KMS-11 (cell line): ENCODE data around the gene SPTBN1.

Experiments used
- H2AFZ ChIP-seq: fragments of 200-600 bp; sonication (generic); 2 replicates; pipeline ENCODE4 v1.6.1; 2016; ENCODE audit warnings: antibody characterized with exemption, mixed run types, low read depth
- H3K27ac ChIP-seq: fragments of 200-600 bp; sonication (generic); 2 replicates; pipeline ENCODE4 v1.6.1; 2016; ENCODE audit warnings: mild to moderate bottlenecking, mixed run types
- H3K27me3 ChIP-seq: fragments of 200-600 bp; sonication (generic); 2 replicates; pipeline ENCODE4 v1.6.1; 2017; ENCODE audit warnings: mild to moderate bottlenecking, low read depth, mixed run types, moderate library complexity; ENCODE audit not compliant: insufficient read depth
- H3K36me3 ChIP-seq: fragments of 200-600 bp; sonication (generic); 2 replicates; pipeline ENCODE4 v1.6.1; 2017; ENCODE audit warnings: mild to moderate bottlenecking, mixed run types; ENCODE audit not compliant: insufficient read depth
- H3K4me1 ChIP-seq: fragments of 200-600 bp; sonication (generic); 2 replicates; pipeline ENCODE4 v1.6.1; 2016; ENCODE audit warnings: mild to moderate bottlenecking, low read depth, mixed run types; ENCODE audit not compliant: poor library complexity, severe bottlenecking
- H3K4me2 ChIP-seq: fragments of 200-600 bp; sonication (generic); 2 replicates; pipeline ENCODE4 v1.7.0; 2016; ENCODE audit warnings: mild to moderate bottlenecking, mixed run types
- H3K4me3 ChIP-seq: fragments of 200-600 bp; sonication (generic); IDR thresholded peaks from 2 replicates; pipeline ENCODE4 v1.6.1; 2017; ENCODE audit warnings: low read depth, low read length, mixed read lengths; ENCODE audit not compliant: insufficient read depth
- H3K79me2 ChIP-seq: fragments of 200-600 bp; sonication (generic); 2 replicates; pipeline ENCODE4 v1.6.1; 2016; ENCODE audit warnings: low read depth, mixed run types; ENCODE audit not compliant: insufficient read depth
- H3K9ac ChIP-seq: fragments of 200-600 bp; sonication (generic); 2 replicates; pipeline ENCODE4 v1.6.1; 2016; ENCODE audit warnings: mild to moderate bottlenecking, mixed run types
- H4K20me1 ChIP-seq: fragments of 200-600 bp; sonication (generic); 2 replicates; pipeline ENCODE4 v1.6.1; 2016; ENCODE audit warnings: mild to moderate bottlenecking, mixed run types; ENCODE audit not compliant: insufficient read depth
- TF ChIP-seq, protein P1 (sequence below): fragments of 200-600 bp; sonication (generic); conservative IDR thresholded peaks from 2 replicates; pipeline ENCODE4 v1.6.1; 2017; ENCODE audit warnings: low read depth, mild to moderate bottlenecking, antibody characterized with exemption, low read length, moderate library complexity, mixed read lengths

The SPTBN1 gene

DNA sequence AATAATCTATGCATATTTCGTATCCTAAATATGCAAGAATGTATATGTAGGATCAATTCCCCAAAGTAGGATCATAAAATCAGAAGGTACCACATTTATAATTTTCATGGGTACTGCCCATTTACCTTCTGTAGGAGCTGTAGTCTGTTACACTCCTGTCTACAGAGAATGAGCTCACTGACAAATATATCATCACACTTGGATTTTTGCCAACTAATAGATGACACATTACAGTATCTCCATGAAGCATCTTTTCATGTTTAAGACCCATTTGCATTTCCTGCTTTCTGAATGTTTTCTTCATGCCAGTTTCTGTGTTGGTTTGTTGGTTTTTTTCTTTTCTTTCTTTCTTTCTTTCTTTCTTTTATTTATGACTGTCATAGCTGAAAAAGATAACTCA is 196.4 kb downstream of the SPTBN1 start:
- no peak overlapping the region for H3K4me2 ChIP-seq
- H3K27me3 ChIP-seq = no peaks in the 10 kb centered on the region
- H3K36me3 ChIP-seq = peaks cover 18% of the 10 kb centered on the region; the same call in 1 of the 2 replicates
- H3K4me3 ChIP-seq = no peak overlapping the region
- no peak overlapping the region for H3K27ac ChIP-seq
- no peak overlapping the region for H3K9ac ChIP-seq
- H2AFZ ChIP-seq = no peak overlapping the region
- H4K20me1 ChIP-seq = no peaks in the 10 kb centered on the region
- TF ChIP-seq, protein P1, sequence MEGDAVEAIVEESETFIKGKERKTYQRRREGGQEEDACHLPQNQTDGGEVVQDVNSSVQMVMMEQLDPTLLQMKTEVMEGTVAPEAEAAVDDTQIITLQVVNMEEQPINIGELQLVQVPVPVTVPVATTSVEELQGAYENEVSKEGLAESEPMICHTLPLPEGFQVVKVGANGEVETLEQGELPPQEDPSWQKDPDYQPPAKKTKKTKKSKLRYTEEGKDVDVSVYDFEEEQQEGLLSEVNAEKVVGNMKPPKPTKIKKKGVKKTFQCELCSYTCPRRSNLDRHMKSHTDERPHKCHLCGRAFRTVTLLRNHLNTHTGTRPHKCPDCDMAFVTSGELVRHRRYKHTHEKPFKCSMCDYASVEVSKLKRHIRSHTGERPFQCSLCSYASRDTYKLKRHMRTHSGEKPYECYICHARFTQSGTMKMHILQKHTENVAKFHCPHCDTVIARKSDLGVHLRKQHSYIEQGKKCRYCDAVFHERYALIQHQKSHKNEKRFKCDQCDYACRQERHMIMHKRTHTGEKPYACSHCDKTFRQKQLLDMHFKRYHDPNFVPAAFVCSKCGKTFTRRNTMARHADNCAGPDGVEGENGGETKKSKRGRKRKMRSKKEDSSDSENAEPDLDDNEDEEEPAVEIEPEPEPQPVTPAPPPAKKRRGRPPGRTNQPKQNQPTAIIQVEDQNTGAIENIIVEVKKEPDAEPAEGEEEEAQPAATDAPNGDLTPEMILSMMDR = no peak
- H3K79me2 ChIP-seq = no peaks in the 10 kb centered on the region; the same call in 1 of the 2 replicates
- peaks cover 4% of the 10 kb centered on the region for H3K4me1 ChIP-seq

DNA sequence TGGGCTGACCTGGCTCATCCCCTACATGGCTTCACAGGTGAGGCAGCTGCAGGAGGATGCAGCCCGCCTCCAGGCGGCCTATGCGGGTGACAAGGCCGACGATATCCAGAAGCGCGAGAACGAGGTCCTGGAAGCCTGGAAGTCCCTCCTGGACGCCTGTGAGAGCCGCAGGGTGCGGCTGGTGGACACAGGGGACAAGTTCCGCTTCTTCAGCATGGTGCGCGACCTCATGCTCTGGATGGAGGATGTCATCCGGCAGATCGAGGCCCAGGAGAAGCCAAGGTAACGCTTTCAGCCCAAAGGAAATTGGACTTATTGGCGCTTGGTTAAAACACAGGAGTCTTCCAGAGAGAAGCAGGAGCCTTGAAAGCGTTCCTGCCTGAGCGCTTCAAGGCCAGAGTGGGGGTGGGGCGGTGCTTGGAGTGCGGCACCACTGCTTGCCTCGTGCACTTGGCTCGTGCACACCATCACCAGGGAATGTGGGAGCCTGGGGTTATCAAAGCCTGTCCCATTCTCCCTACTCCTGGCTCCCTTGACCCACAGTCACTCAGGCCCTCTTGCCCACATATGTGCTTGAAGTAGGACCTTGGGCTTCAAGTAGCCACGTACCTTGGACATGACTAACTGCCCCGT is 197.6 kb downstream of the SPTBN1 start:
- H4K20me1 ChIP-seq = no peaks in the 10 kb centered on the region
- H3K9ac ChIP-seq = no peak overlapping the region
- no peak overlapping the region for H2AFZ ChIP-seq
- no peaks in the 10 kb centered on the region; the same call in 1 of the 2 replicates for H3K79me2 ChIP-seq
- H3K4me1 ChIP-seq = peaks cover 13% of the 10 kb centered on the region
- TF ChIP-seq, protein P1 = no peak
- H3K27ac ChIP-seq = no peak overlapping the region
- H3K4me2 ChIP-seq = no peak overlapping the region
- no peak overlapping the region for H3K4me3 ChIP-seq
- peaks cover 15% of the 10 kb centered on the region; the same call in 1 of the 2 replicates for H3K36me3 ChIP-seq
- H3K27me3 ChIP-seq = no peaks in the 10 kb centered on the region

DNA sequence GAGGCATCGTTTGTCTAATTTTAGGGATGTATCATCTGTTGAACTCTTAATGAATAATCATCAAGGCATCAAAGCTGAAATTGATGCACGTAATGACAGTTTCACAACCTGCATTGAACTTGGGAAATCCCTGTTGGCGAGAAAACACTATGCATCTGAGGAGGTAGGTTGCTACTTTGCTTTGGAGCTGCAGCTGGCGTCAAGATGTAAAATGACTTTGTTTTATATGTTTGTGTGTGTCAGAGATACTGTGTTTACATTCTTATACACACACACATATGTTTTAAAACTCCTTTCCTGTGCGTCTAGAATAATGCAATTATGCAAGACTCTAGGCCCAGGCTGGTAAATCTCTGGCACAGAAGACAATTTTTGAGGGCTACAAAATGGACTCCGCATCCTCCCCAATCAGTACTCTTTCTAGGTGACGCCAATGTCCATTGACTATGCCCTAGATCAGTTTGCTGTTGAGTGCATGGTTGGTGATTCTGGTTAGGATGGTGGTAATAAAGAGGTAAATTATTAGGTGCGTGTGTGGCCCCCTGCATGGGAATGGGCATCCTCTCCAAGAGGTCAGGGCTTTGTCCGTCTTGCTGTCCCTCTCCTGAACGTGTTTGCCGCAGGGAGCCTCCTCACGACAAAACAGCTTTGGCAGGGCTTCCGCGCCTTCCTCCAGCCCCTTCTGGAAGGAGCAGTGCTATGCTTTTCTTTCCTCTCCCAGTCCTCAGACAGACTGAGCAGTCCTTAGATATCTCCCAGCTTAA is 199.1 kb downstream of the SPTBN1 start:
- H3K27ac ChIP-seq = no peak overlapping the region
- no peaks in the 10 kb centered on the region for H4K20me1 ChIP-seq
- H3K4me1 ChIP-seq = peaks cover 13% of the 10 kb centered on the region
- H2AFZ ChIP-seq = no peak overlapping the region
- H3K36me3 ChIP-seq = peaks cover 15% of the 10 kb centered on the region; the same call in 1 of the 2 replicates
- H3K9ac ChIP-seq = no peak overlapping the region
- no peaks in the 10 kb centered on the region; the same call in 1 of the 2 replicates for H3K79me2 ChIP-seq
- no peak overlapping the region for H3K4me2 ChIP-seq
- no peak overlapping the region for H3K4me3 ChIP-seq
- no peaks in the 10 kb centered on the region for H3K27me3 ChIP-seq
- TF ChIP-seq, protein P1 = no peak

DNA sequence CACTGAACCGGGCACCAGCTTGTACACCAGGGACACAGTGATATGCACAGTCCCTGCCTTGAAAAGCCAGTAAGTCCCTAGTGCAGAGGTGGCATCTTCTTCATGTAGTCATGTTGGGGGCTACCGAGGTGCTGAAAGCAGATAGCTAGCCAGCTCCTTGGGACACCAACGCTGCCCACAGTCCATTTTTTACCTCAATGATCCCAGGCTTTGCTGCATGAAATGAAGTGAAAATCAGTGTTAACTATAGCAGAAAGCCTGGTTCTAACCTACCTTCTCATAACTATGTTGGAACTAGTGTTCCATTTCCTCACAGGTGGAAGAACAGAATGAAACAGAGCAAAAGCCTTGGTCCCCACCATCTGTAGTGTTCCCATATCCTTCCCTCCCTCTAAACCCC is 200.7 kb downstream of the SPTBN1 start:
- H3K27ac ChIP-seq = no peak overlapping the region
- TF ChIP-seq, protein P1 = no peak
- no peaks in the 10 kb centered on the region for H3K27me3 ChIP-seq
- peaks cover 13% of the 10 kb centered on the region for H3K4me1 ChIP-seq
- no peak overlapping the region for H3K4me3 ChIP-seq
- H3K36me3 ChIP-seq = peaks cover 18% of the 10 kb centered on the region; the same call in 1 of the 2 replicates
- H3K9ac ChIP-seq = no peak overlapping the region
- no peaks in the 10 kb centered on the region; the same call in 1 of the 2 replicates for H3K79me2 ChIP-seq
- H4K20me1 ChIP-seq = no peaks in the 10 kb centered on the region
- H2AFZ ChIP-seq = no peak overlapping the region
- no peak overlapping the region for H3K4me2 ChIP-seq
